Measurements from ENCODE around the gene POU2F1. TPM values are rescaled to one million over a fixed set of nuclear protein-coding genes. Genes with fewer than 3 reads are reported as not detected.

Gene POU2F1
- total and polyA plus RNA-seq, 4 experiments from 2014 or later = 5.7 to 22.9 (median 14.4) TPM

DNA sequence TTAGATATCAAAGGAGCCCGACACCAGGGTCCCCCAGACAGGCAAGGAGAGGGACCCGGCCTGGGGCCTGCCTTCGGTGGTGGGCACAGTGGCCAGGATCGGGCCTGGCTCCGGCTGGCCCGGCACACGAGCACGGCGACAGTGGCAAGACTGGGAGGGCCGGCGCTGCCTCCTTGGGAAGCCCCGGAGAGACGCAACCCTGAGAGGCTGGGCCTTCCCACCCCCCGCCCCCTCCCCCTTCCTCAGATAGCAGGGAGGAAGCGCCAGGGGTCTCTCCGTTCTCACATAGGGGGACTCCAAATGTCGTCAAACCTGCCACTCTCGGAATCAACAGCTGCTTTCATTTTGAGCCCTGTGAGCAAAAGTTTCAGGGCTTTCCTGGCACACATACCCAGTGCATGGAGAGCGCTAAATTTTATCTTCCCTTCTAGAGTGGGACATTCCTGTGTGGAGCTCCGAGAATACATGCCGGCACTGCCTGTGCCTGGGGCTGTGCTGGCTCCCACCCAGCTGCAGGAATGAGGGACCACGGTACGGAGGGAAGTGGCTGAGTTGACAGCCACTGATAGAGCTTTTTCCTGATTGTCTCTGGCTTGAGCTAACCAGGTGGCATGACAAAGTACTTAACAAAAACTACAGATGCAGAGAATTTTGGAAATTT lies 235.2 kb downstream of the POU2F1 start:
- Histone ChIP-seq H3K9me3 (ENCODE audit: control insufficient read depth in 1 of 2, low read length in 2 of 2) (no peaks in the 10 kb centered on the region), H3K4me3 (ENCODE audit: low read length in 2 of 2) (peak overlapping the region; percentile 5 to 85), H3K27me3 (ENCODE audit: insufficient read depth, low read length) (no peaks in the 10 kb centered on the region), H3K4me1 (ENCODE audit: insufficient read depth, low read length) (peaks cover 83% of the 10 kb centered on the region), H3K36me3 (ENCODE audit: insufficient read depth, low read length) (peaks cover 4% of the 10 kb centered on the region), H3K27ac (ENCODE audit: low read depth, low read length) (peak overlapping the region; percentile 88)
- ChIA-PET POLR2A (ENCODE audit: partially characterized antibody) (interaction anchor here (1.3 to 10.3 kb wide), 20 partner anchors 10 to 480 kb away, joined by 4 to 230 read pairs (median 14); partner anchors contain the start of genes CD247, DCAF6 and POU2F1), CTCF (ENCODE audit: partially characterized antibody) (interaction anchor here (0.7 to 4.2 kb wide), 9 partner anchors 9 to 189 kb away, joined by 3 to 38 read pairs (median 5); partner anchors contain the start of gene CD247)
- Mint-ChIP-seq H3K27ac (peak overlapping the region; percentile 90 to 98 (median 96)), H3K36me3 (peaks cover 8 to 35% of the 10 kb centered on the region in 2 donors), H3K4me1 (peaks cover 57 to 82% (median 64%) of the 10 kb centered on the region in 4 donors), H3K9me3 (no peaks in the 10 kb centered on the region), H3K27me3 (no peaks in the 10 kb centered on the region), H3K4me3 (peak overlapping the region; percentile 83 to 90 (median 86))
- intact Hi-C loops (cut with micrococcal nuclease) = loop anchor here (1.0 to 2.0 kb wide), 5 partner anchors 9 to 235 kb away; partner anchors contain the start of genes CD247 and POU2F1
- peak in 2 of 5 donors; percentile 60 to 86 for DNase-seq

DNA sequence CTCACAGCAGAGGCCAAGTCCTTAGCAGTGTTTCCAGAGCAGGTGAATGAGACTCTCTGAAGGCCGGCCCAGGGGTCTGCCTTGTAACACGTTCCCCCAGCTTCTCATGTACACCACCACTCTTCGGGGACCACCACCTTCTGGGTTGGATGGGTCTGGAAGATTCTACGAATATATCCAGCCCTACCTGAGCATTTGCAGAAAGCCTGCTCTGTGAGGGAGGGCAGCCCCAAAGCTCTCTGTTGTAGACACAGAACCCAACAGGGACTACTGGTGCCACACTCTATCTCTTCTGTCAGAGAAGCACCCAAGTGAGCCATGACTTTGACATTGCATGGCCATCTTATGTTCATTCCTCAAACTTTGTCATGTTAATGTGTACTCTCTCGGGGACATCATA lies 235.8 kb downstream of the POU2F1 start:
- H3K9me3 Mint-ChIP-seq = no peaks in the 10 kb centered on the region
- peak overlapping the region; percentile 88 for H3K27ac ChIP-seq (ENCODE audit: low read depth, low read length)

DNA sequence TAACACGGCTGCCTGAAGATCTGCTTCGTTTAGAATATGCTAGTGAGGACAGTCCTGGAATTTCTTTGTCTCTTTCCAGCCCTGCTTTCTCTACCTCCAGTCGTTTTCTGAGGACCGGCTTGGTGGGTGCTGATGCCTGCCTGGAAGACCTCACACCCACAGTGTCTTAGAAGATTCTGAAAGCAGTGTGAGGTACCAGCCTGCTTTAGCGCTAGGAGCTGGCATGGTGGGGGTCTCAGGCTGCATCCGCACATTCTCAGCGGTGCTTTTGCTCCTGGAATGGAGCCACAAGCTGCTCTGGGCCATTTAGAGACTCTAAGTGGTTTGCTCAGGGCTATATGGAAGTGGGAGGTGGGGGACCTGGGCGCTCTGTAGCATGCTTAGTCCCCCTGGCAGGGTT lies 236.2 kb downstream of the POU2F1 start:
- Mint-ChIP-seq H3K4me3 (peak overlapping the region; percentile 83 to 90 (median 86)), H3K27ac (peak overlapping the region; percentile 90 to 98 (median 96)), H3K9me3 (no peaks in the 10 kb centered on the region), H3K36me3 (peaks cover 8 to 42% of the 10 kb centered on the region in 2 donors), H3K27me3 (no peaks in the 10 kb centered on the region), H3K4me1 (peaks cover 55 to 82% (median 64%) of the 10 kb centered on the region in 4 donors)
- DNase-seq = no peak
- Histone ChIP-seq H3K27ac (ENCODE audit: low read depth, low read length) (peak overlapping the region; percentile 88), H3K4me3 (ENCODE audit: low read length in 2 of 2) (no peak overlapping the region), H3K27me3 (ENCODE audit: insufficient read depth, low read length) (no peaks in the 10 kb centered on the region), H3K36me3 (ENCODE audit: insufficient read depth, low read length) (peaks cover 5% of the 10 kb centered on the region), H3K9me3 (ENCODE audit: control insufficient read depth in 1 of 2, low read length in 2 of 2) (no peaks in the 10 kb centered on the region), H3K4me1 (ENCODE audit: insufficient read depth, low read length) (peaks cover 83% of the 10 kb centered on the region)
- CTCF ChIA-PET (ENCODE audit: partially characterized antibody) = interaction anchor here (1.5 to 4.2 kb wide), 3 partner anchors 9 to 76 kb away, joined by 7 to 38 read pairs (median 20); partner anchors contain the start of gene CD247
- intact Hi-C loops (cut with micrococcal nuclease) = loop anchor here (1.0 to 2.0 kb wide), 3 partner anchors 10 to 32 kb away; no protein-coding TSS in a partner anchor
- POLR2A ChIA-PET (ENCODE audit: partially characterized antibody) = interaction anchor here (0.8 to 10.3 kb wide), 9 partner anchors 11 to 234 kb away, joined by 3 to 230 read pairs (median 21); partner anchors contain the start of gene CD247

More for the DNA sequence above, 235.8 kb downstream of the POU2F1 start:
- H3K36me3 Mint-ChIP-seq = peaks cover 8 to 39% of the 10 kb centered on the region in 2 donors
- H3K27me3 Mint-ChIP-seq = no peaks in the 10 kb centered on the region
- ChIA-PET CTCF (ENCODE audit: partially characterized antibody) (interaction anchor here (0.7 to 4.2 kb wide), 8 partner anchors 9 to 189 kb away, joined by 3 to 38 read pairs (median 8); partner anchors contain the start of gene CD247), POLR2A (ENCODE audit: partially characterized antibody) (interaction anchor here (1.3 to 10.3 kb wide), 17 partner anchors 10 to 480 kb away, joined by 4 to 230 read pairs (median 17); partner anchors contain the start of genes CD247, DCAF6 and POU2F1)
- Histone ChIP-seq H3K27me3 (ENCODE audit: insufficient read depth, low read length) (no peaks in the 10 kb centered on the region), H3K9me3 (ENCODE audit: control insufficient read depth in 1 of 2, low read length in 2 of 2) (no peaks in the 10 kb centered on the region), H3K4me1 (ENCODE audit: insufficient read depth, low read length) (peaks cover 83% of the 10 kb centered on the region), H3K36me3 (ENCODE audit: insufficient read depth, low read length) (peaks cover 4% of the 10 kb centered on the region), H3K4me3 (ENCODE audit: low read length in 2 of 2) (peak overlapping the region in 1 of 2 donors; percentile 85)
- H3K4me3 Mint-ChIP-seq = peak overlapping the region; percentile 83 to 90 (median 86)
- no peak for DNase-seq
- peaks cover 55 to 82% (median 64%) of the 10 kb centered on the region in 4 donors for H3K4me1 Mint-ChIP-seq
- H3K27ac Mint-ChIP-seq = peak overlapping the region; percentile 90 to 98 (median 96)
- intact Hi-C loops (cut with micrococcal nuclease) = loop anchor here (1.0 to 2.0 kb wide), 3 partner anchors 9 to 32 kb away; no protein-coding TSS in a partner anchor

DNA sequence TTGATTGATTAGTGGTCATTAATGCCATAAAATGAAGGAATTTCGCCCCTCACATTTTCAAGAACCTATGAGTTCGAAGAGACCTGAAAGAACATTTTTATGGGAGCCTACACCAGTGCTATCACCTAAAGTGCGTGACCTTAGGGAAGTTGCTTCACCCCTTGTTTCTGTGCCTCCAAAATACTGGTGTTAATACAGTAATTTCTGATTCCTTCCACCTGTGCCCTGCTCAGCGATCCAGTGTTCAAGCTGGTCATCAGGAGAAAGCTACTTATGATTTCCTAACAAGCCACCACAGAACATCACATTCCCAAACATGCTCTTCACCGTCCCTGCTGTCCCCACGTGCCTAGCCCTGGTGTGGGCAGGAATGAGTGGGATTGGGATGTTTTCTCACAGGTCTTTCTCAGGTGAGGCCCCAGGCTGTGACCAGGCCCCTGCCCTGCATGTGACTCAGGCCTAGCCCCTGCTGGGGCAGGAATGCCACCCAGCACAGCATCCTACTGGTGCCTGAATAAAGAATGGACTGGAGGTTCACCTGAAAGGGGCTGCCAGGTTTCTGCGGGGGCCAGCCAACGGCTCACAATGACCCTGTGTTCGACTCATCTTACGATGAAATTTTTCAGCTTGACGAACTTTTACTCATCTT lies 237.4 kb downstream of the POU2F1 start:
- intact Hi-C loops (cut with micrococcal nuclease) = loop anchor here (2.0 kb wide), 2 partner anchors 17 to 31 kb away; no protein-coding TSS in a partner anchor
- Histone ChIP-seq H3K4me3 (ENCODE audit: low read length in 2 of 2) (no peak overlapping the region), H3K27me3 (ENCODE audit: insufficient read depth, low read length) (no peaks in the 10 kb centered on the region), H3K4me1 (ENCODE audit: insufficient read depth, low read length) (peaks cover 85% of the 10 kb centered on the region), H3K9me3 (ENCODE audit: control insufficient read depth in 1 of 2, low read length in 2 of 2) (no peaks in the 10 kb centered on the region), H3K27ac (ENCODE audit: low read depth, low read length) (peak overlapping the region; percentile 88), H3K36me3 (ENCODE audit: insufficient read depth, low read length) (peaks cover 11% of the 10 kb centered on the region)
- peaks cover 52 to 81% (median 61%) of the 10 kb centered on the region in 4 donors for H3K4me1 Mint-ChIP-seq
- H3K27ac Mint-ChIP-seq = peak overlapping the region; percentile 81 to 97 (median 95)
- H3K9me3 Mint-ChIP-seq = no peaks in the 10 kb centered on the region
- no peak for DNase-seq
- peak overlapping the region in 3 of 8 donors; percentile 11 to 56 (median 19) for H3K4me3 Mint-ChIP-seq
- CTCF ChIA-PET (ENCODE audit: partially characterized antibody) = interaction anchor here (1.5 to 4.2 kb wide), 2 partner anchors 10 to 75 kb away, joined by 7 to 20 read pairs; no protein-coding TSS in a partner anchor
- no peaks in the 10 kb centered on the region for H3K27me3 Mint-ChIP-seq
- H3K36me3 Mint-ChIP-seq = peaks cover 10 to 41% of the 10 kb centered on the region in 2 donors
- POLR2A ChIA-PET (ENCODE audit: partially characterized antibody) = interaction anchor here (1.3 to 10.3 kb wide), 5 partner anchors 10 to 59 kb away, joined by 3 to 230 read pairs (median 48); partner anchors contain the start of gene CD247

DNA sequence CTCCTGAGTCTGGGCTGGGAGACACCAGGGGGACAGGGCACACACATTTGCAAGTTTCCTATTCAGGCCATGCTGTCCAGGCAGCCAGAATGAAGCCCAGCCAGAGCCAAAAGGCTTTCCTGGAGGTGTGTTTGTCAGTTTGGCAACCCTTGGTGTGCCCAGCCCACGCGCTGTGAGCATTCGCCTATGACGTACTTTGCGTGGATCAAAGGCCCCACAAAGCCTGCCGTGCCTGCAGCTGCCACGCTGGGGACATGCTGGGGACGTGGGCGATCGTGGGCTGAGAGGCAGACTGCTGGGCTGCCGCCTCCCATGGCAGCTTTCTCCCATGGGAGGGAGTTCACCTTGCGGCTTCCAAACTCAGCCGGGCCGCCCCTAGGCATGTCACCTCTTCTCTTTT lies 240.2 kb downstream of the POU2F1 start:
- peak overlapping the region in 4 of 8 donors; percentile 31 to 70 (median 42) for H3K4me3 Mint-ChIP-seq
- peaks cover 59 to 90% (median 73%) of the 10 kb centered on the region in 4 donors for H3K4me1 Mint-ChIP-seq
- H3K27ac ChIP-seq (ENCODE audit: low read depth, low read length) = peak overlapping the region; percentile 50
- H3K36me3 Mint-ChIP-seq = peaks cover 22 to 59% of the 10 kb centered on the region in 2 donors
- no peaks in the 10 kb centered on the region for H3K9me3 Mint-ChIP-seq
- no peak overlapping the region for H3K4me3 ChIP-seq (ENCODE audit: low read length in 2 of 2)
- DNase-seq = peak; percentile 48 to 76 (median 61)
- CTCF ChIA-PET (ENCODE audit: partially characterized antibody) = no interaction called here
- H3K9me3 ChIP-seq (ENCODE audit: control insufficient read depth in 1 of 2, low read length in 2 of 2) = no peaks in the 10 kb centered on the region
- POLR2A ChIA-PET (ENCODE audit: partially characterized antibody) = interaction anchor here (0.8 kb wide), 1 partner anchor 57 kb away, joined by 3 read pairs; no protein-coding TSS in a partner anchor
- H3K27me3 Mint-ChIP-seq = no peaks in the 10 kb centered on the region
- H3K27me3 ChIP-seq (ENCODE audit: insufficient read depth, low read length) = no peaks in the 10 kb centered on the region
- H3K36me3 ChIP-seq (ENCODE audit: insufficient read depth, low read length) = peaks cover 11% of the 10 kb centered on the region
- intact Hi-C loops (cut with micrococcal nuclease) = loop anchor here (2.0 kb wide), 1 partner anchor 14 kb away; no protein-coding TSS in a partner anchor
- peaks cover 92% of the 10 kb centered on the region for H3K4me1 ChIP-seq (ENCODE audit: insufficient read depth, low read length)
- peak overlapping the region; percentile 88 to 95 (median 93) for H3K27ac Mint-ChIP-seq

DNA sequence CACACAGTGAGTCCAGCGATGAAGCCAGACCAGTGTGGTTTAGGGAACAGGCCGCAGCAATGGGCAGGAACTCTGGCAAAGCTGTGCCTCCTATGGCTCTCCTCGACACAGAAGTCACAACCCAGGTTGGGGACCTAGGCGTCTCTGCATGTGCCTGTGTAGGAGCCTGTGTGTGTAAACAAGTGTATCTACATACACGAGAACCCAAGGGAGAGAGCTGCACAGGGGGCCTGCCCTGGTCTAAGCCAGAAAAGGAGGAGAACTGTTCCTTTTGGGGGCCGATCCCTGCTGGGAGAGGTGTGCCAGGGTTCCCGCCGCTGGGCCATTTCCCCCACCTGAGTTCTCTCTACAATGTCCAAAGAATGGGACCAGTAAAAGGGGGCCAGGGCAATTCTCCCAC lies 241.7 kb downstream of the POU2F1 start:
- POLR2A ChIA-PET (ENCODE audit: partially characterized antibody) = interaction anchor here (1.0 to 1.5 kb wide), 2 partner anchors 23 to 54 kb away, joined by 3 to 4 read pairs; no protein-coding TSS in a partner anchor
- Histone ChIP-seq H3K27me3 (ENCODE audit: insufficient read depth, low read length) (no peaks in the 10 kb centered on the region), H3K27ac (ENCODE audit: low read depth, low read length) (no peak overlapping the region), H3K4me3 (ENCODE audit: low read length in 2 of 2) (no peak overlapping the region), H3K4me1 (ENCODE audit: insufficient read depth, low read length) (peaks cover 92% of the 10 kb centered on the region), H3K36me3 (ENCODE audit: insufficient read depth, low read length) (peaks cover 11% of the 10 kb centered on the region), H3K9me3 (ENCODE audit: control insufficient read depth in 1 of 2, low read length in 2 of 2) (no peaks in the 10 kb centered on the region)
- no peaks in the 10 kb centered on the region for H3K9me3 Mint-ChIP-seq
- CTCF ChIA-PET (ENCODE audit: partially characterized antibody) = no interaction called here
- no peak overlapping the region for H3K4me3 Mint-ChIP-seq
- no peaks in the 10 kb centered on the region for H3K27me3 Mint-ChIP-seq
- H3K36me3 Mint-ChIP-seq = peaks cover 21 to 63% of the 10 kb centered on the region in 2 donors
- H3K27ac Mint-ChIP-seq = peak overlapping the region; percentile 29 to 94 (median 91)
- intact Hi-C loops (cut with micrococcal nuclease) = no loop called here
- DNase-seq = no peak
- H3K4me1 Mint-ChIP-seq = peaks cover 50 to 88% (median 69%) of the 10 kb centered on the region in 4 donors

Data from CD4-positive, alpha-beta memory T cell (primary cell).